Esophagus squamous epithelium (tissue), 5 donors: ENCODE data around the gene GLDN. TPM values are rescaled to one million over a fixed set of nuclear protein-coding genes. Genes with fewer than 3 reads are reported as not detected.

Experiments
- DNase-seq: peaks from one replicate; lab custom pipeline; 2025; lab: John Stamatoyannopoulos, UW
- H3K27ac ChIP-seq, 4 donors: fragments of 200-600 bp; sonication (generic); one replicate each; pipeline ENCODE4 v1.5.1; 2016 to 2019; ENCODE audit warnings: mild to moderate bottlenecking in 1 of 4
- H3K27me3 ChIP-seq, 4 donors: fragments of 200-600 bp; sonication (generic); 1 replicate in 3 of 4; 2 replicates in 1 of 4; pipeline versions ENCODE4 v1.5.1 to v1.6.0; 2017 to 2021; ENCODE audit warnings: antibody characterized with exemption in 1 of 4
- H3K36me3 ChIP-seq, 3 donors: fragments of 200-600 bp; sonication (generic); one replicate each; pipeline ENCODE4 v1.5.1; 2016 to 2019
- H3K4me1 ChIP-seq, 3 donors: fragments of 200-600 bp; sonication (generic); one replicate each; pipeline ENCODE4 v1.5.1; 2017 to 2019
- H3K4me3 ChIP-seq, 4 donors: fragments of 200-600 bp; sonication (generic); 1 replicate in 3 of 4; 2 replicates in 1 of 4; pipeline ENCODE4 v1.5.1; 2016 to 2019; ENCODE audit warnings: mild to moderate bottlenecking in 2 of 4, moderate library complexity in 1 of 4
- H3K9me3 ChIP-seq, 3 donors: fragments of 200-600 bp; sonication (generic); one replicate each; pipeline ENCODE4 v1.5.1; 2016 to 2019
- POLR2A ChIP-seq, 4 donors: fragments of 450-650 bp; IDR thresholded peaks; one replicate each; pipeline ENCODE4 v1.6.1; 2017; ENCODE audit warnings: antibody characterized with exemption in 4 of 4, mild to moderate bottlenecking in 4 of 4, moderate library complexity in 3 of 4
- WGBS, 2 donors: methylation state at CpG; one replicate each; pipeline ENCODE4 v1.1.5; 2018; 5-methylcytosine and 5-hydroxymethylcytosine counted together
- intact Hi-C: fragments of 100-400 bp; cut with DNase I; formaldehyde crosslinking; loops from one replicate; pipeline ENCODE4 v1.15.0; 2022
- total RNA-seq, 4 donors: library from RNA; depleted of rRNA; stranded (reverse); fragments of >200 nt; gene quantifications; one replicate each; pipeline ENCODE4 v1.1.0, GENCODE V29; 2016
- TF ChIP-seq, protein P1 (sequence below), 6 experiments: fragments of 450-650 bp in 4 of 6; fragments of 200-600 bp in 2 of 6; sonication (generic) in 2 of 6; IDR thresholded peaks; one replicate each; pipeline ENCODE4 v1.5.1; 2016 to 2019; ENCODE audit warnings: antibody characterized with exemption in 6 of 6, mild to moderate bottlenecking in 4 of 6, moderate library complexity in 4 of 6
- donor health status: DM: yes; HTN: yes; CAD: no.

The GLDN gene
- total RNA-seq, 4 donors from 2014 or later = 0.31 to 2.1 (median 0.74) TPM

DNA sequence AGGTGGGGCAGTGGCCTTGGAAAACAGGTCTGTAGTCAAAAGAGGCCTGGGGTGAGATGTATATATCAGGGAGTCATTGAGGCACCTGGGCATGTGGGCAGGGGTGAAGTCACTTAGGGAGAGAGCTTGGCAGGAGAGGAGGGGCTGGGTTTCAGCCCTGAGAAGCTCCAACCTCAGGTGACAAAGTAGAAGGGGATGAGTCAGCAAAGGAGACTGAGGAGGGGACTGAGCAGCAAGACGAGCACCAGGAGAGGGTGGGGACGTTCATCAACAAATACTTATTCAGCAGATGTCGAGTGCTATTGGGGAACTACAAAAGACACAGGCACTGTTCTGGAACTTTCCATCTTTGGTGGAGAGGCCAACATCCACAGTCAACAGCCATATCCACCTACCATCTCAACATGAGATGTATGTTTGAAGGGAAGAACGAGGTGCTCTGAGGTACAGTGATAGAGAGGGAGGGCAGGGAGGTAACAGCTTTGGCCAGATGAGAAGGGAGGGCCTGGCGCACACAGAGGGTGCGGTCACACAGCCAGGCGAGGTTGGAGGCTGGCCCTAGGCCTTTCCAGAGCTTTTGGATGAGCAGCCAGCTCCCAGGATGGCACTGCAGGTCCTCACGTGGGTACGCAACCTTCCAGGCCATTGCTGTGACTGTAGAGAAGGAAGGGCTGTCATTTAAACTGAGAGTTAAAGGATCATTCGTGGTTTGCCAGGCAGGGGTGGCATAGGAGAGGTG is 45.7 kb downstream of the GLDN start:
- TF ChIP-seq, protein P1, sequence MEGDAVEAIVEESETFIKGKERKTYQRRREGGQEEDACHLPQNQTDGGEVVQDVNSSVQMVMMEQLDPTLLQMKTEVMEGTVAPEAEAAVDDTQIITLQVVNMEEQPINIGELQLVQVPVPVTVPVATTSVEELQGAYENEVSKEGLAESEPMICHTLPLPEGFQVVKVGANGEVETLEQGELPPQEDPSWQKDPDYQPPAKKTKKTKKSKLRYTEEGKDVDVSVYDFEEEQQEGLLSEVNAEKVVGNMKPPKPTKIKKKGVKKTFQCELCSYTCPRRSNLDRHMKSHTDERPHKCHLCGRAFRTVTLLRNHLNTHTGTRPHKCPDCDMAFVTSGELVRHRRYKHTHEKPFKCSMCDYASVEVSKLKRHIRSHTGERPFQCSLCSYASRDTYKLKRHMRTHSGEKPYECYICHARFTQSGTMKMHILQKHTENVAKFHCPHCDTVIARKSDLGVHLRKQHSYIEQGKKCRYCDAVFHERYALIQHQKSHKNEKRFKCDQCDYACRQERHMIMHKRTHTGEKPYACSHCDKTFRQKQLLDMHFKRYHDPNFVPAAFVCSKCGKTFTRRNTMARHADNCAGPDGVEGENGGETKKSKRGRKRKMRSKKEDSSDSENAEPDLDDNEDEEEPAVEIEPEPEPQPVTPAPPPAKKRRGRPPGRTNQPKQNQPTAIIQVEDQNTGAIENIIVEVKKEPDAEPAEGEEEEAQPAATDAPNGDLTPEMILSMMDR (IDR thresholded peaks at IDR 0.05) = no peak
- TF ChIP-seq POLR2A (IDR thresholded peaks at IDR 0.05) = no peak
- WGBS, 2 donors = 69 to 84% methylated on average over 9 to 10 of the region's 10 CpGs

GRCh38 chr15:51387699-51388041 is 46.2 kb downstream of the GLDN start:
- no peaks in the 10 kb centered on the region for H3K4me1 ChIP-seq
- H3K27me3 ChIP-seq = peaks cover 0 to 17% (median 0%) of the 10 kb centered on the region in 4 donors
- intact Hi-C loops = no loop called here
- 89 to 93% methylated on average over 3 of the region's 3 CpGs for WGBS, 2 donors
- DNase-seq = no peak
- no peaks in the 10 kb centered on the region for H3K36me3 ChIP-seq
- H3K27ac ChIP-seq = no peak overlapping the region
- TF ChIP-seq POLR2A (IDR thresholded peaks at IDR 0.05) = no peak
- TF ChIP-seq, protein P1 (IDR thresholded peaks at IDR 0.05) = no peak
- H3K9me3 ChIP-seq = no peaks in the 10 kb centered on the region
- no peak overlapping the region for H3K4me3 ChIP-seq

More for the DNA sequence above, 45.7 kb downstream of the GLDN start:
- Histone ChIP-seq H3K27me3 (peaks cover 0 to 17% (median 0%) of the 10 kb centered on the region in 4 donors), H3K9me3 (no peaks in the 10 kb centered on the region), H3K27ac (no peak overlapping the region), H3K4me3 (no peak overlapping the region), H3K36me3 (no peaks in the 10 kb centered on the region), H3K4me1 (no peaks in the 10 kb centered on the region)
- intact Hi-C loops = no loop called here
- DNase-seq = no peak

- H3K27me3 ChIP-seq = peaks cover 0 to 17% (median 0%) of the 10 kb centered on the region in 4 donors
- H3K36me3 ChIP-seq = no peaks in the 10 kb centered on the region
- H3K4me3 ChIP-seq = no peak overlapping the region
- intact Hi-C loops = no loop called here
- H3K27ac ChIP-seq = no peak overlapping the region
- TF ChIP-seq POLR2A (IDR thresholded peaks at IDR 0.05) = no peak
- TF ChIP-seq, protein P1 (IDR thresholded peaks at IDR 0.05) = no peak
- 93 to 95% methylated on average over 7 of the region's 7 CpGs for WGBS, 2 donors
- no peaks in the 10 kb centered on the region for H3K4me1 ChIP-seq
- DNase-seq = no peak
- H3K9me3 ChIP-seq = no peaks in the 10 kb centered on the region
Observed at GRCh38 chr15:51388726-51389125, 47.3 kb downstream of the GLDN start.

GRCh38 chr15:51390241-51390965 is 48.9 kb downstream of the GLDN start:
- Histone ChIP-seq H3K4me3 (no peak overlapping the region), H3K4me1 (no peaks in the 10 kb centered on the region), H3K27ac (no peak overlapping the region), H3K27me3 (peaks cover 0 to 8% (median 0%) of the 10 kb centered on the region in 4 donors), H3K36me3 (no peaks in the 10 kb centered on the region), H3K9me3 (no peaks in the 10 kb centered on the region)
- TF ChIP-seq, protein P1 (IDR thresholded peaks at IDR 0.05) = no peak
- TF ChIP-seq POLR2A (IDR thresholded peaks at IDR 0.05) = no peak
- WGBS, 2 donors = 67 to 70% methylated on average over 6 to 7 of the region's 7 CpGs
- no peak for DNase-seq
- intact Hi-C loops = no loop called here

GRCh38 chr15:51390966-51391422 is 49.5 kb downstream of the GLDN start:
- H3K4me1 ChIP-seq = no peaks in the 10 kb centered on the region
- intact Hi-C loops = no loop called here
- H3K4me3 ChIP-seq = no peak overlapping the region
- H3K9me3 ChIP-seq = no peaks in the 10 kb centered on the region
- peaks cover 0 to 6% (median 0%) of the 10 kb centered on the region in 4 donors for H3K27me3 ChIP-seq
- no peak for DNase-seq
- no peak overlapping the region for H3K27ac ChIP-seq
- no peaks in the 10 kb centered on the region for H3K36me3 ChIP-seq
- WGBS, 2 donors = 85 to 87% methylated on average over 4 to 5 of the region's 5 CpGs
- TF ChIP-seq POLR2A (IDR thresholded peaks at IDR 0.05) = no peak
- TF ChIP-seq, protein P1 (IDR thresholded peaks at IDR 0.05) = no peak
